Measurements from ENCODE around the gene SOX6. TPM values are rescaled to one million over a fixed set of nuclear protein-coding genes. Genes with fewer than 3 reads are reported as not detected.

Gene SOX6
- total RNA-seq, 4 donors from 2014 or later = 1.6 to 22.7 (median 6.9) TPM

- WGBS, 2 donors (ENCODE audit: low coverage in 1 of 2) = 55 to 60% methylated on average over 1 of the region's 1 CpG
- in situ Hi-C loops (cut with MboI; ENCODE audit: low pct_ligation_motif_present in 1 of 4, low pct_unique_long_range_greater_than_20kb in 1 of 4, low sequenced_read_pairs in 3 of 4) = loop anchor here in 1 of 4 donors (25.0 kb wide), 1 partner anchor 431 kb away; no protein-coding TSS in a partner anchor
- no peaks in the 10 kb centered on the region for H3K27me3 ChIP-seq
- no peak for TF ChIP-seq CTCF (IDR thresholded peaks at IDR 0.05)
- no peak for TF ChIP-seq POLR2A (IDR thresholded peaks at IDR 0.05)
- no peak for TF ChIP-seq POLR2AphosphoS5 (IDR thresholded peaks at IDR 0.05)
- TF ChIP-seq EP300 (IDR thresholded peaks at IDR 0.05; ENCODE audit: low read depth) = no peak
- no peak overlapping the region for H3K27ac ChIP-seq
- no peaks in the 10 kb centered on the region for H3K9me3 ChIP-seq
- no peak overlapping the region for H3K4me3 ChIP-seq
- peaks cover 0 to 12% (median 2%) of the 10 kb centered on the region in 4 donors for H3K4me1 ChIP-seq
- intact Hi-C loops (cut with DNase I; ENCODE audit: low total_unique reads) = no loop called here
- H3K36me3 ChIP-seq = no peaks in the 10 kb centered on the region
- DNase-seq = no peak
Measured at GRCh38 chr11:16180868-16181267, 175.5 kb downstream of the SOX6 start.

GRCh38 chr11:16179676-16180075 lies 176.7 kb downstream of the SOX6 start:
- intact Hi-C loops (cut with DNase I; ENCODE audit: low total_unique reads) (no loop called here), in situ Hi-C loops (cut with MboI; ENCODE audit: low pct_ligation_motif_present in 1 of 4, low pct_unique_long_range_greater_than_20kb in 1 of 4, low sequenced_read_pairs in 3 of 4) (loop anchor here in 1 of 4 donors (25.0 kb wide), 1 partner anchor 433 kb away; no protein-coding TSS in a partner anchor)
- Histone ChIP-seq H3K4me3 (no peak overlapping the region), H3K27me3 (no peaks in the 10 kb centered on the region), H3K4me1 (peaks cover 0 to 7% (median 0%) of the 10 kb centered on the region in 4 donors), H3K27ac (no peak overlapping the region), H3K36me3 (no peaks in the 10 kb centered on the region), H3K9me3 (no peaks in the 10 kb centered on the region)
- 65 to 67% methylated on average over 3 of the region's 3 CpGs for WGBS, 2 donors (ENCODE audit: low coverage in 1 of 2)
- TF ChIP-seq POLR2A (IDR thresholded peaks at IDR 0.05) (no peak), EP300 (IDR thresholded peaks at IDR 0.05; ENCODE audit: low read depth) (no peak), POLR2AphosphoS5 (IDR thresholded peaks at IDR 0.05) (no peak)
- DNase-seq = no peak

GRCh38 chr11:16178273-16178672 lies 178.1 kb downstream of the SOX6 start:
- Histone ChIP-seq H3K27ac (no peak overlapping the region), H3K27me3 (no peaks in the 10 kb centered on the region), H3K36me3 (no peaks in the 10 kb centered on the region), H3K9me3 (no peaks in the 10 kb centered on the region), H3K4me1 (no peaks in the 10 kb centered on the region), H3K4me3 (no peak overlapping the region)
- in situ Hi-C loops (cut with MboI; ENCODE audit: low pct_ligation_motif_present in 1 of 4, low pct_unique_long_range_greater_than_20kb in 1 of 4, low sequenced_read_pairs in 3 of 4) = loop anchor here in 1 of 4 donors (25.0 kb wide), 1 partner anchor 434 kb away; no protein-coding TSS in a partner anchor
- TF ChIP-seq CTCF (IDR thresholded peaks at IDR 0.05) = no peak
- TF ChIP-seq EP300 (IDR thresholded peaks at IDR 0.05; ENCODE audit: low read depth) = no peak
- TF ChIP-seq POLR2AphosphoS5 (IDR thresholded peaks at IDR 0.05) = no peak
- TF ChIP-seq POLR2A (IDR thresholded peaks at IDR 0.05) = no peak
- intact Hi-C loops (cut with DNase I; ENCODE audit: low total_unique reads) = no loop called here
- no peak for DNase-seq
- 89 to 91% methylated on average over 1 of the region's 1 CpG for WGBS, 2 donors (ENCODE audit: low coverage in 1 of 2)

GRCh38 chr11:16177688-16178087 lies 178.7 kb downstream of the SOX6 start:
- no peak overlapping the region for H3K27ac ChIP-seq
- no peaks in the 10 kb centered on the region for H3K4me1 ChIP-seq
- H3K36me3 ChIP-seq = no peaks in the 10 kb centered on the region
- 85 to 93% methylated on average over 2 to 3 of the region's 3 CpGs for WGBS, 2 donors (ENCODE audit: low coverage in 1 of 2)
- in situ Hi-C loops (cut with MboI; ENCODE audit: low pct_ligation_motif_present in 1 of 4, low pct_unique_long_range_greater_than_20kb in 1 of 4, low sequenced_read_pairs in 3 of 4) = loop anchor here in 1 of 4 donors (25.0 kb wide), 1 partner anchor 435 kb away; no protein-coding TSS in a partner anchor
- TF ChIP-seq POLR2AphosphoS5 (IDR thresholded peaks at IDR 0.05) (no peak), CTCF (IDR thresholded peaks at IDR 0.05) (no peak), EP300 (IDR thresholded peaks at IDR 0.05; ENCODE audit: low read depth) (no peak), POLR2A (IDR thresholded peaks at IDR 0.05) (no peak)
- intact Hi-C loops (cut with DNase I; ENCODE audit: low total_unique reads) = no loop called here
- no peak for DNase-seq
- H3K9me3 ChIP-seq = no peaks in the 10 kb centered on the region
- H3K27me3 ChIP-seq = no peaks in the 10 kb centered on the region
- H3K4me3 ChIP-seq = no peak overlapping the region

- H3K27me3 ChIP-seq = no peaks in the 10 kb centered on the region
- H3K9me3 ChIP-seq = no peaks in the 10 kb centered on the region
- H3K4me3 ChIP-seq = no peak overlapping the region
- H3K27ac ChIP-seq = no peak overlapping the region
- in situ Hi-C loops (cut with MboI; ENCODE audit: low pct_ligation_motif_present in 1 of 4, low pct_unique_long_range_greater_than_20kb in 1 of 4, low sequenced_read_pairs in 3 of 4) (no loop called here), intact Hi-C loops (cut with DNase I; ENCODE audit: low total_unique reads) (no loop called here)
- no peak for DNase-seq
- TF ChIP-seq EP300 (IDR thresholded peaks at IDR 0.05; ENCODE audit: low read depth) = no peak
- TF ChIP-seq POLR2A (IDR thresholded peaks at IDR 0.05) = no peak
- TF ChIP-seq POLR2AphosphoS5 (IDR thresholded peaks at IDR 0.05) = no peak
- no peak for TF ChIP-seq CTCF (IDR thresholded peaks at IDR 0.05)
- no peaks in the 10 kb centered on the region for H3K36me3 ChIP-seq
- H3K4me1 ChIP-seq = no peaks in the 10 kb centered on the region
Measured at GRCh38 chr11:16173798-16174197, 182.5 kb downstream of the SOX6 start.
